ENCODE results near the gene MARK1. TPM values are rescaled to one million over a fixed set of nuclear protein-coding genes. Genes with fewer than 3 reads are reported as not detected.

MARK1 gene
- total RNA-seq, 1 experiment from 2014 or later = 17.8 TPM

DNA sequence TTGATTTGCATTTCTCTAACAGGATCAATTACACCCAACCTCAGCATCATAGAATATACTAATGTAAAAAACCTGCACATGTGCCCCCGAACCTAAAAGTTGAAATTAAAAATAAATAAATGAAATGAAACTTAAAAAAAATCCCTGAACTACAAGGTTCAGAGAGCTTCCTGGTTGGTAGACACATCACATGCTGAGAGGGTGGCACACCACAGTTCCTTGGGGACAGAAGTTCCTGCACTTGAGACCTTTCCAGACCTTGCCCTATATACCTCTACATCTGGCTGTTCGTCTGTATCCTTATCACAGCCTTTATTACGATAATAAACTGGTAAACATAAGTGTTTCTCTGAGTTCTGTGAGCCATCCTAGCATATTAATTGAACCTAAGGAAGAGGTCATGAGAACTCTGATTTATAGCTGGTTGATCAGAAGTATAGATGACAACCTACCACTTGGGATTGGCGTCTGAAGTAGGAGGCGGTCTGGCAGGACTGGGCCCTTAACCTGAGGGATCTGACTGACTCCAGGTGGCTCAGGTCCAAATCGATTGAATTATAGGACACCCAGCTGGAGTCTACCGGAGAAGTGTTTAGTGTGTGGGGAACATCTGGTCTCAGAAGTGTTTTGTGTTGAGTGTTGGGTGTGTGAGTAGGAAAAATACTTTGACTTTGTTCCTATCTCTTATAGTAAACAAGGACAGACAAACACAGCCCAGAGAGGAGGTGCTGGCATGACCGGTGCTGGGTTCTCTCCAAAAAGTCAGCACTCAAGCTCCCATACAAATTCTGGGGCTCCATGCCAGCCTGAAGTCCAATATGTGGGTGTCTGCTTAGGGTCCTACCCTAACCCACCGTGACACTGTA is 181.2 kb downstream of the MARK1 start:
- H3K27ac ChIP-seq (ENCODE audit: insufficient read length, low read depth, low read length) = no peak overlapping the region
- H3K79me1 ChIP-seq (ENCODE audit: insufficient read depth, low read depth, low read length, poor library complexity, severe bottlenecking) = no peaks in the 10 kb centered on the region
- Mint-ChIP-seq H3K4me3 (no peak overlapping the region), H3K36me3 (ENCODE audit: insufficient read depth in 1 of 3, low read depth in 3 of 3) (no peaks in the 10 kb centered on the region), H3K27ac (no peak overlapping the region), H3K4me1 (peaks cover 10 to 12% of the 10 kb centered on the region in 2 experiments), H3K27me3 (ENCODE audit: low read depth) (peaks cover 2% of the 10 kb centered on the region), H3K9me3 (no peaks in the 10 kb centered on the region; a peak in 1 of 5 replicates)
- no peak overlapping the region for H4K5ac ChIP-seq (ENCODE audit: insufficient read length, low read depth, low read length)
- no peaks in the 10 kb centered on the region for H4K20me1 ChIP-seq (ENCODE audit: control insufficient read depth, insufficient read depth, insufficient read length)
- H3K27me3 ChIP-seq (ENCODE audit: insufficient read depth, low read length) = no peaks in the 10 kb centered on the region
- DNase-seq = no peak
- WGBS (ENCODE audit: extremely low coverage, insufficient read length, low lambda C conversion rate) = no CpG with 5 or more reads among the region's 9 CpGs
- TF ChIP-seq CTCF (conservative IDR thresholded peaks at IDR 0.05) = no peak
- no peak overlapping the region for H2AFZ ChIP-seq (ENCODE audit: low read length)
- H3K4me1 ChIP-seq (ENCODE audit: insufficient read depth, low read length) = no peaks in the 10 kb centered on the region
- H2AK5ac ChIP-seq (ENCODE audit: insufficient read length, low read length) = no peak overlapping the region
- no peak overlapping the region for H2BK15ac ChIP-seq (ENCODE audit: low read depth, low read length)
- H3K9ac ChIP-seq (ENCODE audit: extremely low read depth, insufficient read length, low read length) = no peak overlapping the region
- H3K14ac ChIP-seq (ENCODE audit: insufficient read depth, low read length) = no peak overlapping the region
- H3K56ac ChIP-seq (ENCODE audit: insufficient read length, low read depth, low read length) = no peak overlapping the region
- no peak overlapping the region for H2BK20ac ChIP-seq (ENCODE audit: low read depth, low read length, poor library complexity, severe bottlenecking)
- no peaks in the 10 kb centered on the region for H3K9me3 ChIP-seq (ENCODE audit: control insufficient read depth, low read depth, low read length)
- H3T11ph ChIP-seq (ENCODE audit: low read length) = no peak overlapping the region
- H3K23me2 ChIP-seq (ENCODE audit: insufficient read length, low read depth, low read length, poor library complexity, severe bottlenecking) = no peaks in the 10 kb centered on the region
- no peak overlapping the region for H2BK120ac ChIP-seq (ENCODE audit: low read depth, low read length, poor library complexity, severe bottlenecking)
- no peak overlapping the region for H2BK12ac ChIP-seq (ENCODE audit: insufficient read length, low read depth, low read length)
- H3K18ac ChIP-seq (ENCODE audit: insufficient read length, low read depth, low read length) = no peak overlapping the region
- no peak overlapping the region for H3K4me2 ChIP-seq (ENCODE audit: insufficient read depth, insufficient read length, low read length)
- no peak overlapping the region for H4K8ac ChIP-seq (replicated peaks; ENCODE audit: insufficient read length, low read depth, low read length)
- H4K91ac ChIP-seq (ENCODE audit: insufficient read length, low read depth, low read length) = no peak overlapping the region
- no peaks in the 10 kb centered on the region for H3K79me2 ChIP-seq (ENCODE audit: insufficient read depth, low read length)
- H2BK5ac ChIP-seq (ENCODE audit: insufficient read length, low read length) = no peak overlapping the region
- H3K23ac ChIP-seq (ENCODE audit: insufficient read length, low read depth, low read length) = no peak overlapping the region
- H3K4ac ChIP-seq (ENCODE audit: low read depth, low read length) = no peak overlapping the region
